Liver (tissue), 9 donors: ENCODE measurements around the gene IQUB. TPM values are rescaled to one million over a fixed set of nuclear protein-coding genes. Genes with fewer than 3 reads are reported as not detected.

Experiments
- DNase-seq: peaks from one replicate; pipeline ENCODE4 v3.0.0-alpha.2; 2017; ENCODE audit warnings: low spot score
- H3K27ac ChIP-seq, 2 donors: one replicate each; pipeline ENCODE4 v1.7.0; 2013; ENCODE audit warnings: inconsistent platforms in 2 of 2, low read length in 2 of 2, control low read depth in 1 of 2, low read depth in 1 of 2, mild to moderate bottlenecking in 1 of 2
- H3K27me3 ChIP-seq, 4 donors: one replicate each; pipeline versions ENCODE4 v1.6.1 to v1.7.0; 2013; ENCODE audit warnings: low read length in 3 of 4, inconsistent platforms in 1 of 4, mild to moderate bottlenecking in 1 of 4, moderate library complexity in 1 of 4; ENCODE audit not compliant: control insufficient read depth in 4 of 4, insufficient read depth in 4 of 4
- H3K36me3 ChIP-seq, 4 donors: one replicate each; pipeline versions ENCODE4 v1.6.1 to v1.7.0; 2013; ENCODE audit warnings: low read length in 3 of 4, mild to moderate bottlenecking in 3 of 4, low read depth in 1 of 4, moderate library complexity in 1 of 4; ENCODE audit not compliant: control insufficient read depth in 4 of 4, insufficient read depth in 3 of 4
- H3K4me1 ChIP-seq, 4 donors: one replicate each; pipeline versions ENCODE4 v1.6.1 to v1.7.0; 2013; ENCODE audit warnings: low read length in 3 of 4, mild to moderate bottlenecking in 3 of 4, moderate library complexity in 1 of 4; ENCODE audit not compliant: control insufficient read depth in 4 of 4, insufficient read depth in 4 of 4
- H3K4me3 ChIP-seq, 3 donors: one replicate each; pipeline versions ENCODE4 v1.6.1 to v1.7.0; 2013; ENCODE audit warnings: low read length in 3 of 3, control low read depth in 1 of 3, low read depth in 1 of 3, mild to moderate bottlenecking in 1 of 3
- H3K9ac ChIP-seq, 2 donors: one replicate each; pipeline ENCODE4 v1.7.0; 2013; ENCODE audit warnings: low read length in 2 of 2, mild to moderate bottlenecking in 2 of 2, moderate library complexity in 2 of 2, control low read depth in 1 of 2, low read depth in 1 of 2
- H3K9me3 ChIP-seq, 4 donors: one replicate each; pipeline versions ENCODE4 v1.6.1 to v1.7.0; 2013; ENCODE audit warnings: low read length in 3 of 4; ENCODE audit not compliant: control insufficient read depth in 4 of 4
- CTCF ChIP-seq: fragments of 150-350 bp; IDR thresholded peaks from 2 replicates; pipeline ENCODE4 v1.5.1; 2017; ENCODE audit warnings: improper control_type of control experiment, low read depth, low read length; ENCODE audit not compliant: missing input control
- EGR1 ChIP-seq, 2 donors: IDR thresholded peaks; 2 replicates each; pipeline ENCODE4 v1.6.1; 2016 to 2018; ENCODE audit warnings: antibody characterized with exemption in 2 of 2, low read depth in 2 of 2
- FOXA1 ChIP-seq: IDR thresholded peaks from 2 replicates; pipeline ENCODE4 v1.6.1; 2016; ENCODE audit warnings: antibody characterized with exemption
- GABPA ChIP-seq, 2 donors: IDR thresholded peaks in 1 of 2; conservative IDR thresholded peaks in 1 of 2; 2 replicates each; pipeline ENCODE4 v1.6.1; 2016; ENCODE audit warnings: antibody characterized with exemption in 2 of 2, mild to moderate bottlenecking in 1 of 2, moderate library complexity in 1 of 2
- HNF4A ChIP-seq, 2 donors: conservative IDR thresholded peaks; 2 replicates each; pipeline ENCODE4 v1.6.1; 2016; ENCODE audit warnings: antibody characterized with exemption in 2 of 2, mild to moderate bottlenecking in 2 of 2
- JUND ChIP-seq, 2 donors: IDR thresholded peaks; 2 replicates each; pipeline ENCODE4 v1.6.1; 2016; ENCODE audit warnings: antibody characterized with exemption in 2 of 2
- MAX ChIP-seq: IDR thresholded peaks from 2 replicates; pipeline ENCODE4 v1.6.1; 2016; ENCODE audit warnings: antibody characterized with exemption
- NR2F2 ChIP-seq: IDR thresholded peaks from 2 replicates; pipeline ENCODE4 v1.6.1; 2016; ENCODE audit warnings: antibody characterized with exemption
- RAD21 ChIP-seq, 2 donors: IDR thresholded peaks; 2 replicates each; pipeline ENCODE4 v1.6.1; 2016; ENCODE audit warnings: antibody characterized with exemption in 2 of 2, mild to moderate bottlenecking in 2 of 2
- REST ChIP-seq: IDR thresholded peaks from 2 replicates; pipeline ENCODE4 v1.6.1; 2016; ENCODE audit warnings: antibody characterized with exemption, mild to moderate bottlenecking
- RXRA ChIP-seq, 2 donors: IDR thresholded peaks; 2 replicates each; pipeline ENCODE4 v1.6.1; 2017 to 2018; ENCODE audit warnings: antibody characterized with exemption in 2 of 2, mild to moderate bottlenecking in 1 of 2
- SP1 ChIP-seq: IDR thresholded peaks from 2 replicates; pipeline ENCODE4 v1.6.1; 2018; ENCODE audit warnings: antibody characterized with exemption, mild to moderate bottlenecking
- TAF1 ChIP-seq: conservative IDR thresholded peaks from 2 replicates; pipeline ENCODE4 v1.6.1; 2016; ENCODE audit warnings: antibody characterized with exemption, mild to moderate bottlenecking
- YY1 ChIP-seq: IDR thresholded peaks from 2 replicates; pipeline ENCODE4 v1.6.1; 2016; ENCODE audit warnings: antibody characterized with exemption, mild to moderate bottlenecking
- ZBTB33 ChIP-seq: IDR thresholded peaks from 2 replicates; pipeline ENCODE4 v1.6.1; 2016; ENCODE audit warnings: antibody characterized with exemption
- WGBS: extraction: QIAGEN DNeasy Blood & Tissue Kit; methylation state at CpG from one replicate; pipeline ENCODE4 v1.1.7; 2013; 5-methylcytosine and 5-hydroxymethylcytosine counted together
- polyA plus RNA-seq, 2 donors: library from polyadenylated mRNA; stranded (reverse) in 1 of 2; unstranded in 1 of 2; fragments of 200-250 nt in 1 of 2; fragments of >200 nt in 1 of 2; fragmentation: Nextera tagmentation in 1 of 2; extraction: Ambion mirVana in 1 of 2; gene quantifications; one replicate each; pipeline versions ENCODE4 v1.2.1 to v1.2.3, GENCODE V29; 2013 to 2015
- total RNA-seq, 2 donors: library from RNA; depleted of rRNA; stranded (reverse); fragments of >200 nt; gene quantifications; one replicate each; pipeline ENCODE4 v1.2.3, GENCODE V29; 2014
- donor health status: healthy.
- donor health status: healthy.
- donor health status: healthy.
- donor health status: healthy.
- donor health status: healthy.

IQUB gene
- total and polyA plus RNA-seq, 4 donors, result 0.03 to 0.25 (median 0.09) TPM

- Histone ChIP-seq H3K27me3 (no peaks in the 10 kb centered on the region), H3K9ac (no peak overlapping the region), H3K36me3 (no peaks in the 10 kb centered on the region), H3K4me1 (no peaks in the 10 kb centered on the region), H3K9me3 (no peaks in the 10 kb centered on the region), H3K4me3 (no peak overlapping the region), H3K27ac (no peak overlapping the region)
- DNase-seq, result no peak
- 79% methylated on average over 4 of the region's 4 CpGs for WGBS
- TF ChIP-seq GABPA (IDR thresholded peaks at IDR 0.05 in 1 of 2, conservative IDR thresholded peaks at IDR 0.05 in 1 of 2), result no peak
- no peak for TF ChIP-seq REST
- TF ChIP-seq HNF4A (conservative IDR thresholded peaks at IDR 0.05), result no peak
- TF ChIP-seq SP1, result no peak
- TF ChIP-seq MAX, result no peak
- no peak for TF ChIP-seq RAD21 (IDR thresholded peaks at IDR 0.05)
- no peak for TF ChIP-seq CTCF
- no peak for TF ChIP-seq JUND (IDR thresholded peaks at IDR 0.05)
- no peak for TF ChIP-seq ZBTB33
- no peak for TF ChIP-seq YY1
- no peak for TF ChIP-seq NR2F2
- TF ChIP-seq EGR1 (IDR thresholded peaks at IDR 0.05; ENCODE audit: low read depth in 2 of 2), result no peak
- no peak for TF ChIP-seq FOXA1
- TF ChIP-seq RXRA (IDR thresholded peaks at IDR 0.05), result no peak
- TF ChIP-seq TAF1, result no peak
These were observed 36.2 kb upstream of the IQUB start for GRCh38 chr7:123570390-123571182.
